HL-60/S4 treated with phorbol 12-myristate 13-acetate at 8.2 ng/mL for 4 days and 3 days (cell line): Measurements from ENCODE around the gene RNF182.

Source experiments
- in situ Hi-C: fragments of 300-500 bp; cut with MboI; formaldehyde crosslinking; loops from 2 replicates; pipeline ENCODE4 v1.15.0; 2022; ENCODE audit warnings: low sequenced_read_pairs

Gene RNF182

DNA sequence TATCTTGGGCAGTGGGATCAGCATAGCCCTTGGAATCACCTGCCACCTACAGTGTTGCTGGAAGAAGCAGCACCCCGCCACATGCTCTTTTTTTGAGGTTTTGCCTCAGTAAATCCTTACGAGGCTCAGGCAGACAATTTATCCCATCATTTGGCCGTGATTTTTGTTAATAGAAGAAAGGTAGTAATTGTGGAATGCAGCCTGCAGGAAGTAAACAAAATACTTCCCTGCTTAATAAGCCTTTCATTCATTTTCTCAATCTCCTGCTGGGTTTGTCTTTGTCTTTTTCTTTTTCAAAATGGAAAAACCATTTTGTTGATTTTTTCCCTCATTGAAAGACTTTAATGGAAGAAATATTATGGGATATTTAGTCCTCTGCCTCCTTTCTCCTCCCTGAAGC is 99.1 kb downstream of the RNF182 start:
- in situ Hi-C loops = no loop called here

DNA sequence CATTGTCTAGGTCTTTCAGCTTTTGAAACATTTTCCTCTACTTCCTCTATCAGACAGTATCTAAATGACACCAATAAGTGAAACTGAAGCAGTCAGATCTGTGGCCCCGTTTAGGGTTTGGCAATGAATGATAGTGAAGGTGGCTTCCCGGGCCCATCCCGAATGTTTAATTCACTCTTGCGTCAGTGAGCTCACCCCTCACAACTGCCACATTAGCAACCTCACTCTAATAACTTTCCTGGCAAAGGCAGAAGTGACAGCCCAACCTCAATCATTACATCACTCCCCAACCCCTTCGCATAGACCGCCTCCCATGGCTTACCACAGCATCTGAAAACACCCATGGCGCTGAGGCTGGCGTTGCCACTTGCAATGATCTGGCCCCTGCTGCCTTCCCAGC is 100.4 kb downstream of the RNF182 start:
- in situ Hi-C loops = no loop called here

DNA sequence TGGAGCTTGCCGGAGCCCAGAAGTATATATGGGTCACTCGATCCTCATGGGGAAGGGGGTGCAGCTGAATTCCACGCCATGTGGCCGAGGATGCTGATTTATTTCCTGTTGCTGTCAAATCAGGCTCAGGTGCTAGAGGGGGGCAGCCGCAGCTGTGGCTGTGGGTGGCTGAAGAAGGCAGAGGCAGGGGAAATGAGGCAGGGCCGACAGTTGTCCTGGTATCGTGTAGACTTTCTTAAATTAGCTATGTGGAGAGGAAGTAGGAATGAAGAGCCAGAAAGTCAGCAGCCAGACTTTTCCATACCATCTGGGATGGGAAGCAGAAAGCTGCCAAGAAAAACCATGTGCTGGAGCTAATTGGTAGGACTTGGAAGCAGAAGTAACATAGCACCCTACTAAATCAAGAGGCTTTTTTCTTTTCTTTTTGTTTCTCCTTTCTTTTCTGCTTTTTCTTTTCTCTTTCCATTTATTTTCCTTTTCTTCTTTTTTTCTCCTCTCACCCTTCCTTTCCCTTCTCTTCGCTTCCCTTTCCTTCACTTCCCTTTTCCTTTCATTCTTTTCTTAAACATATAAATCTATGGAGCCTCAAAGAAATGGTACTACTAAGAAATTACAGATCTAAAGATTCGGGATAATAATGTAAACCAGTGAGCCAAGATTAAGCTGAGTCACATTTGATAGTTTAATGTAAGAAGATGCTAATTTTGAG is 102.2 kb downstream of the RNF182 start:
- in situ Hi-C loops = no loop called here

DNA sequence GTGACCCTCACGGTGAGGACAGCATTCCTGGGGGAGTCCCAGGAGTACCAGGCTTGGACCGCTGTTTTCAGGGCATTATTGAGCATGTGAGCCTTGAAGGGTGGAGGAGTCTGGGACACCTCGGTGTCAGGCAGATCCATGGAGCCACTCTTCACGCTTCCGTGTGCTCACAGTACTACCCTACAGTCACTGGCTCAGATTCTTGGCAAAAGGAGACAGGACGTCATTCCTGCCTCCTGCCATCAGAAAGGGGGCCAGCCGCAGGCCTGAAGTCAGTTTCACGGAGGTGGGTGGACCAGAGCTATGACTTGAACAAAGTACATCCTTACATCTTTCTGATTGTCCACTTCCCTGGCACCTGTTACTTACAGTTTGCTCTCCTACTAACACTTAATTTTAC is 103.9 kb downstream of the RNF182 start:
- in situ Hi-C loops = no loop called here

DNA sequence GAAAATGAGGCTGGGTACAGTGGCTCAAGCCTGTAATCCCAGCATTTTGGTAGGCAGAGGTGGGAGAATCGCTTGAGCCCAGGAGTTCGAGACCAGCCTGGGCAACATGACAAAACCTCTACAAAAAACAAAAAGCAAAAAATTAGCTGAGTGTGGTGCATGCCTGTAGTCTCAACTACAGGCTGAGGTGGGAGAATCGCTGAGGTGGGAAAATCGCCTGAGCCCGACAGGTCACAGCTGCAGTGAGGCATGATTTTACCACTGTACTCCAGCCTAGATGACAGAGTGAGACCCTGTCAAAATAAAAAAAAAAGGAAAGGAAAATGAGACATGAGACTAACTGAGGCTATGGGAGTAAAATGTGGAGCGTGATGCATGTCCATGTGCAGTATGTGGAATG is 104.9 kb downstream of the RNF182 start:
- in situ Hi-C loops = no loop called here
